PC-9 (cell line): ENCODE measurements around the gene SDCCAG8. TPM values are rescaled to one million over a fixed set of nuclear protein-coding genes. Genes with fewer than 3 reads are reported as not detected.

Experiments used
- BruUV-seq: library from RNA; stranded (reverse); fragments of 400-500 nt; replicated peaks from 2 replicates; lab custom pipeline; 2021; lab: Mats Ljungman, UMichigan
- CTCF ChIA-PET: fragments of 300-600 bp; sonication (Branson Sonifier 250); formaldehyde crosslinking; loops from one replicate; lab custom pipeline; 2022; ENCODE audit warnings: antibody characterized with exemption; lab: Charles Lee
- POLR2A ChIA-PET: fragments of 300-600 bp; sonication (Branson Sonifier 250); formaldehyde crosslinking; loops from one replicate; lab custom pipeline; 2022; ENCODE audit warnings: antibody characterized with exemption; ENCODE audit not compliant: unreplicated experiment; lab: Charles Lee
- DNase-seq, 2 experiments: peaks; one replicate each; pipeline versions ENCODE4 v3.0.0 to v3.0.0-alpha.2; 2015 to 2022; ENCODE audit warnings: mixed read lengths in 1 of 2
- H2AFZ ChIP-seq: fragments of 200-600 bp; sonication (generic); 2 replicates; pipeline ENCODE4 v1.8.1; 2017; ENCODE audit warnings: antibody characterized with exemption
- H3F3A ChIP-seq: fragments of 200-600 bp; sonication (generic); 2 replicates; pipeline ENCODE4 v1.8.1; 2017; ENCODE audit warnings: antibody characterized with exemption, mild to moderate bottlenecking, low read depth; ENCODE audit not compliant: insufficient read depth
- H3K27ac ChIP-seq: fragments of 200-600 bp; sonication (generic); 2 replicates; pipeline ENCODE4 v1.6.1; 2016; ENCODE audit warnings: mixed run types
- H3K27me3 ChIP-seq: fragments of 200-600 bp; sonication (generic); 2 replicates; pipeline ENCODE4 v1.6.1; 2016; ENCODE audit warnings: low read depth, mixed run types; ENCODE audit not compliant: insufficient read depth
- H3K36me3 ChIP-seq: fragments of 200-600 bp; sonication (generic); 2 replicates; pipeline ENCODE4 v1.6.1; 2016; ENCODE audit warnings: low read depth, mixed run types
- H3K4me1 ChIP-seq: fragments of 200-600 bp; sonication (generic); replicated peaks from 2 replicates; pipeline ENCODE4 v1.6.1; 2016; ENCODE audit warnings: mixed run types; ENCODE audit not compliant: insufficient read depth
- H3K4me2 ChIP-seq: fragments of 200-600 bp; sonication (generic); 2 replicates; pipeline ENCODE4 v1.6.1; 2017; ENCODE audit warnings: mixed run types
- H3K4me3 ChIP-seq: fragments of 200-600 bp; sonication (generic); 2 replicates; pipeline ENCODE4 v1.6.1; 2016; ENCODE audit warnings: mixed run types
- H3K79me2 ChIP-seq: fragments of 200-600 bp; sonication (generic); 2 replicates; pipeline ENCODE4 v1.6.1; 2017; ENCODE audit warnings: low read depth, mixed run types
- H3K9me2 ChIP-seq: fragments of 200-600 bp; sonication (generic); 2 replicates; pipeline ENCODE4 v1.8.1; 2017; ENCODE audit warnings: mild to moderate bottlenecking; ENCODE audit not compliant: insufficient read depth
- H3K9me3 ChIP-seq: fragments of 200-600 bp; sonication (generic); 2 replicates; pipeline ENCODE4 v1.8.1; 2016; ENCODE audit warnings: low read depth; ENCODE audit not compliant: insufficient read depth
- H4K20me1 ChIP-seq: fragments of 200-600 bp; sonication (generic); 2 replicates; pipeline ENCODE4 v1.8.1; 2017; ENCODE audit not compliant: insufficient read depth
- EZH2 ChIP-seq: fragments of 200-600 bp; sonication (generic); IDR thresholded peaks from 2 replicates; pipeline ENCODE4 v1.8.0; 2017; ENCODE audit warnings: antibody characterized with exemption, low read depth
- intact Hi-C: fragments of 100-400 bp; cut with micrococcal nuclease; formaldehyde crosslinking; loops from one replicate; pipeline ENCODE4 v1.10.0; 2022; ENCODE audit not compliant: unreplicated experiment
- total RNA-seq: library from RNA; stranded (reverse); gene quantifications from 2 replicates; pipeline ENCODE4 v1.2.3, GENCODE V29; 2021
- TF ChIP-seq, protein P1 (sequence below): fragments of 200-600 bp; sonication (generic); conservative IDR thresholded peaks from 2 replicates; pipeline ENCODE4 v1.6.1; 2017; ENCODE audit warnings: mixed run types, antibody characterized with exemption, mild to moderate bottlenecking, moderate library complexity

The SDCCAG8 gene
- total RNA-seq, 1 experiment from 2014 or later, result 22.7 TPM

DNA sequence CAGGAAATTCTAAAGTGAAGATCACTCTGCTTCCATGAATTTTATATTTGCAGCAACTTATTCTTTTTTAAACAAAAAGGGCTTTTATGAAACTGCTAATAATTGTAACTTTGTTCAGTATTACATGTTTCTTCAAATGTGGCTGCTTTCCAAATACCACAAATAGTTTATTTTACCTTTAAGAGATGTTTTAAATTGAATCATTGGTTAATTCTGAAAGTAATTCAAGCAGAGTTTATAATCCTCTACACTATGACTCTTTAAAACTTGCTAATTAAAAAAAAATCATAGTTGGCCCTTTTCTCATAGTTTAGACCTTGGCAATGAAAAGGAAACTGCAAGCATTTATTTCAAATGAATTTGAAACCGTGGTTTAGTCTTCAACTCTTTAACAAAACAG is 59.6 kb downstream of the SDCCAG8 start:
- H3K27ac ChIP-seq, result no peak overlapping the region
- H3K79me2 ChIP-seq, result no peaks in the 10 kb centered on the region
- no peaks in the 10 kb centered on the region for H3K27me3 ChIP-seq
- no peaks in the 10 kb centered on the region for H3K9me3 ChIP-seq
- no peak overlapping the region for H3K4me2 ChIP-seq
- H3K9me2 ChIP-seq, result no peaks in the 10 kb centered on the region
- POLR2A ChIA-PET, result interaction anchor here (0.6 kb wide), 1 partner anchor 58 kb away, joined by 5 read pairs; no protein-coding TSS in a partner anchor
- H3K36me3 ChIP-seq, result peaks cover 6% of the 10 kb centered on the region; the same call in 1 of the 2 replicates
- TF ChIP-seq, protein P1, sequence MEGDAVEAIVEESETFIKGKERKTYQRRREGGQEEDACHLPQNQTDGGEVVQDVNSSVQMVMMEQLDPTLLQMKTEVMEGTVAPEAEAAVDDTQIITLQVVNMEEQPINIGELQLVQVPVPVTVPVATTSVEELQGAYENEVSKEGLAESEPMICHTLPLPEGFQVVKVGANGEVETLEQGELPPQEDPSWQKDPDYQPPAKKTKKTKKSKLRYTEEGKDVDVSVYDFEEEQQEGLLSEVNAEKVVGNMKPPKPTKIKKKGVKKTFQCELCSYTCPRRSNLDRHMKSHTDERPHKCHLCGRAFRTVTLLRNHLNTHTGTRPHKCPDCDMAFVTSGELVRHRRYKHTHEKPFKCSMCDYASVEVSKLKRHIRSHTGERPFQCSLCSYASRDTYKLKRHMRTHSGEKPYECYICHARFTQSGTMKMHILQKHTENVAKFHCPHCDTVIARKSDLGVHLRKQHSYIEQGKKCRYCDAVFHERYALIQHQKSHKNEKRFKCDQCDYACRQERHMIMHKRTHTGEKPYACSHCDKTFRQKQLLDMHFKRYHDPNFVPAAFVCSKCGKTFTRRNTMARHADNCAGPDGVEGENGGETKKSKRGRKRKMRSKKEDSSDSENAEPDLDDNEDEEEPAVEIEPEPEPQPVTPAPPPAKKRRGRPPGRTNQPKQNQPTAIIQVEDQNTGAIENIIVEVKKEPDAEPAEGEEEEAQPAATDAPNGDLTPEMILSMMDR, result no peak
- no peak for TF ChIP-seq EZH2
- no peaks in the 10 kb centered on the region for H3K4me1 ChIP-seq
- CTCF ChIA-PET, result no interaction called here
- intact Hi-C loops, result no loop called here
- no peaks in the 10 kb centered on the region for H3F3A ChIP-seq
- DNase-seq, result no peak
- H2AFZ ChIP-seq, result no peak overlapping the region
- BruUV-seq, result no TSS peak
- H3K4me3 ChIP-seq, result no peak overlapping the region
- no peaks in the 10 kb centered on the region for H4K20me1 ChIP-seq

DNA sequence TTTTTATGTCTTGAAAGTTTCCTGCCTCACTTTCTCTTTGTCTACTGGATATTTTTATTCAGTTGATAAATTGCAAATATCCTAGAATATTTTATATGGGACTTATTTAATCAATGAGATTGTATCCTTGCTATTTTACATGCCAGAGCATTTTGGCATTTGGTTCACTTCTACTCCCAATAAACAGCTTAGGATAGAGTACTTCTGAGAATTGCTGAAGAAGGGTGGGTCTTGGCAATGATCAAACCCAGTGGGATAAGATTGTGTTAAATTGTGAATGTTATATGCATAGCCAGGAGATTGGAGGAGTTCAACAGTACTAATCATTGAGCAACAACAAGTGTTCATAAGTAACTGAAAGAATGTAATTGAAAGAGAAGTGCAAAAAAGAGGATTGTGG is 60.1 kb downstream of the SDCCAG8 start:
- no peak for DNase-seq
- CTCF ChIA-PET, result no interaction called here
- no peak for TF ChIP-seq EZH2
- TF ChIP-seq, protein P1, result no peak
- no peak overlapping the region for H3K4me2 ChIP-seq
- POLR2A ChIA-PET, result interaction anchor here (0.6 kb wide), 1 partner anchor 59 kb away, joined by 5 read pairs; no protein-coding TSS in a partner anchor
- intact Hi-C loops, result no loop called here
- no peak overlapping the region for H3K4me3 ChIP-seq
- no peaks in the 10 kb centered on the region for H3K79me2 ChIP-seq
- no peaks in the 10 kb centered on the region for H3K27me3 ChIP-seq
- H3K36me3 ChIP-seq, result 0 out of 2 replicates have a peak, but pooled peaks cover 2% of the 10 kb centered on the region
- H3K9me2 ChIP-seq, result no peaks in the 10 kb centered on the region
- no peak overlapping the region for H2AFZ ChIP-seq
- H4K20me1 ChIP-seq, result no peaks in the 10 kb centered on the region
- H3K4me1 ChIP-seq, result no peaks in the 10 kb centered on the region
- no TSS peak for BruUV-seq
- no peaks in the 10 kb centered on the region for H3K9me3 ChIP-seq
- no peak overlapping the region for H3K27ac ChIP-seq
- no peaks in the 10 kb centered on the region for H3F3A ChIP-seq

DNA sequence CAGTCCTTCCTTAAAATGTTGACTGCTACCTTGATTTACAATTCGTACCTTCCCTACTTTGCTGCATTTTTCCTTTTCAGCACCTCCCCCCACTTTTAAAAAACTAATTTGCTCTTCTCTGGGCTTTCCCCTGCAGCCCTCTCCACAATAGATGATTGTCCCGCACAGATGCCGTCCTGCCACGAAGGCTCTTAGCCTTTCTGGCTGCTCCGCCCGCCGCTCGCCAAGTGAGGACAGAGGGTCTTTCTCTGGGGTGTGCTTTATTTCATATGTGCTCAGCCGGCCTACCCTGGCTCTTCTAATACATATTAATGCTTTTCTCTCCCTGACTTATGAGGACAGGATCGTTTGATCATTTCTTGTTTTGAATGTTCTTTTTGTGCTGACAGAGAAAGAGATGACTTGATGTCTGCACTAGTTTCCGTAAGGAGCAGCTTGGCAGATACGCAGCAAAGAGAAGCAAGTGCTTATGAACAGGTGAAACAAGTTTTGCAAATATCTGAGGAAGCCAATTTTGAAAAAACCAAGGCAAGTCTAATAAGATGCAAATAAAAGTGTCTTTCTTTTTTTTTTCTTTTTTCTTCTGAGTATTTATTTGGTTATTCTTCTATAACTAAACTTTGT is 60.6 kb downstream of the SDCCAG8 start:
- DNase-seq, result no peak

More for the DNA sequence above, 60.6 kb downstream of the SDCCAG8 start:
- no peaks in the 10 kb centered on the region for H3K27me3 ChIP-seq
- no peaks in the 10 kb centered on the region for H3K79me2 ChIP-seq
- H2AFZ ChIP-seq, result no peak overlapping the region
- CTCF ChIA-PET, result no interaction called here
- no peaks in the 10 kb centered on the region for H3K4me1 ChIP-seq
- TF ChIP-seq, protein P1, result no peak
- no peak for TF ChIP-seq EZH2
- H3K9me2 ChIP-seq, result no peaks in the 10 kb centered on the region
- intact Hi-C loops, result no loop called here
- no peaks in the 10 kb centered on the region for H3K36me3 ChIP-seq
- no peaks in the 10 kb centered on the region for H4K20me1 ChIP-seq
- no peak overlapping the region for H3K4me2 ChIP-seq
- no peak overlapping the region for H3K27ac ChIP-seq
- no peaks in the 10 kb centered on the region for H3K9me3 ChIP-seq
- no peak overlapping the region for H3K4me3 ChIP-seq
- POLR2A ChIA-PET, result no interaction called here
- no TSS peak for BruUV-seq
- H3F3A ChIP-seq, result no peaks in the 10 kb centered on the region
